ENCODE measurements around the gene COG8.
A peak's percentile ranks its signal among the peaks of the same experiment; 100 is the strongest.
"Not testable (repeated sequence)": the region's sequence is repeated elsewhere in the genome, so short reads cannot be mapped to it uniquely, and the experiment has no call there.

COG8 gene

GRCh38 chr16:69339289-69340094 is at the start of gene COG8, which contains the start of gene NIP7:
COG8 (minus strand) TSS chr16:69339564; CDS start chr16:69339552, 12 bp downstream.
NIP7 (plus strand) TSS chr16:69339772; CDS start chr16:69339830, 58 bp downstream.
- peak; percentile 93 to 97 for DNase-seq

GRCh38 chr16:69386596-69386995 is 47.2 kb upstream of the COG8 start:
- no peak for DNase-seq

- no peak for DNase-seq
These were observed 45.6 kb upstream of the COG8 start for GRCh38 chr16:69384974-69385373.

GRCh38 chr16:69382421-69382820 is 43.1 kb upstream of the COG8 start:
- no peak for DNase-seq

- DNase-seq, result no peak
These were observed 41.9 kb upstream of the COG8 start for GRCh38 chr16:69381231-69381630.

- no peak for DNase-seq
These were observed 39.4 kb upstream of the COG8 start for GRCh38 chr16:69378760-69379159.

GRCh38 chr16:69378036-69378435 is 38.7 kb upstream of the COG8 start:
- no peak for DNase-seq

GRCh38 chr16:69376393-69377059 is 37.2 kb upstream of the COG8 start:
- no peak for DNase-seq

GRCh38 chr16:69373019-69373418 is 33.7 kb upstream of the COG8 start:
- no peak for DNase-seq

- DNase-seq, result no peak
These were observed 32.2 kb upstream of the COG8 start for GRCh38 chr16:69371564-69371963.

GRCh38 chr16:69368866-69369265 is 29.5 kb upstream of the COG8 start:
- no peak for DNase-seq

GRCh38 chr16:69367980-69368379 is 28.6 kb upstream of the COG8 start:
- DNase-seq, result no peak

- no peak for DNase-seq
These were observed 27.1 kb upstream of the COG8 start for GRCh38 chr16:69366431-69366830.

- DNase-seq, result no peak
These were observed 26.5 kb upstream of the COG8 start for GRCh38 chr16:69365901-69366300.

GRCh38 chr16:69364088-69364487 is 24.7 kb upstream of the COG8 start:
- DNase-seq, result no peak

- DNase-seq, result no peak
These were observed 23.9 kb upstream of the COG8 start for GRCh38 chr16:69363281-69363717.

GRCh38 chr16:69360070-69360469 is 20.7 kb upstream of the COG8 start:
- not testable (repeated sequence) for DNase-seq

GRCh38 chr16:69351309-69352027 is 12.1 kb upstream of the COG8 start, which contains the start of gene TMED6:
TMED6 (minus strand) TSS chr16:69351786; CDS start chr16:69351753, 33 bp downstream.
- no peak for DNase-seq

GRCh38 chr16:69350536-69351133 is 11.3 kb upstream of the COG8 start:
- no peak for DNase-seq

GRCh38 chr16:69349536-69349935 is 10.2 kb upstream of the COG8 start:
- no peak for DNase-seq

GRCh38 chr16:69348222-69348621 is 8.9 kb upstream of the COG8 start:
- no peak for DNase-seq

- no peak for DNase-seq
These were observed 7.3 kb upstream of the COG8 start for GRCh38 chr16:69346683-69347082.

GRCh38 chr16:69345923-69346322 is 6.6 kb upstream of the COG8 start:
- no peak for DNase-seq

Data from NCI-H2081 (cell line).